AG04450 (cell line): ENCODE measurements around the gene RAB43. TPM values are rescaled to one million over a fixed set of nuclear protein-coding genes. Genes with fewer than 3 reads are reported as not detected.

Source experiments
- CTCF ChIA-PET: fragments of 300-600, 350-600 bp; formaldehyde crosslinking; extraction: SDS; loops from one replicate; lab custom pipeline; 2022; ENCODE audit warnings: antibody characterized with exemption, inconsistent platforms; lab: Charles Lee
- POLR2A ChIA-PET: fragments of 350-600 bp; formaldehyde crosslinking; extraction: SDS; loops from one replicate; lab custom pipeline; 2021; ENCODE audit warnings: antibody characterized with exemption, inconsistent platforms; lab: Yijun Ruan, JAX
- DNase-seq: peaks from one replicate; pipeline ENCODE4 v3.0.0-alpha.2; 2011; ENCODE audit warnings: low read depth, low spot score
- H3K27ac ChIP-seq: one replicate; pipeline ENCODE4 v1.5.1; 2012; ENCODE audit warnings: low read depth, low read length, control low read depth
- H3K27me3 ChIP-seq: one replicate; pipeline ENCODE4 v1.6.0; 2012; ENCODE audit warnings: low read length; ENCODE audit not compliant: control insufficient read depth, insufficient read depth
- H3K4me3 ChIP-seq: 2 replicates; pipeline ENCODE4 v1.5.1; 2011; ENCODE audit warnings: mild to moderate bottlenecking, low read depth, low read length, control low read depth
- H3K9me3 ChIP-seq: 2 replicates; pipeline ENCODE4 v1.5.1; 2012; ENCODE audit warnings: low read length; ENCODE audit not compliant: control insufficient read depth, insufficient read depth
- polyA plus RNA-seq: library from polyadenylated mRNA; depleted of rRNA; stranded (reverse); fragments of >200 nt; gene quantifications from 2 replicates; pipeline ENCODE4 v1.2.3, GENCODE V29; 2011
- TF ChIP-seq, protein P1 (sequence below): IDR thresholded peaks from 2 replicates; pipeline ENCODE4 v1.5.1; 2011; ENCODE audit warnings: low read depth, low read length, control low read depth, inconsistent platforms

Gene RAB43
- polyA plus RNA-seq, 1 experiment, result 6.9 TPM

DNA sequence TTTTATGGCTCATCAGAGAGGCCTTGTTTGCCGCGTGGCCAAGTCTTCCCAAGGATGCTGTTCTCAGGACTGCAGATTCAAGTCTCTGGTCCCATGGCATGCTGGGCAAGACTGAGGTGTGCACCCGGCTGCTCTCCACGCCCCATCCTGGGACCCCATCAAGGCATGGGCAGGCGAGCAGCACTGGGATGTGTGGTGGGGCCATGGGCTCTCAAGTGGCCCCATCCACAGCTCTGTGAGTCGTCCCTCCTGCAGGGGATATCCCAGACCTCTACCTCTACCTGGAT is 74.1 kb downstream of the RAB43 start:
- ChIA-PET CTCF (no interaction called here), POLR2A (no interaction called here)
- TF ChIP-seq, protein P1, sequence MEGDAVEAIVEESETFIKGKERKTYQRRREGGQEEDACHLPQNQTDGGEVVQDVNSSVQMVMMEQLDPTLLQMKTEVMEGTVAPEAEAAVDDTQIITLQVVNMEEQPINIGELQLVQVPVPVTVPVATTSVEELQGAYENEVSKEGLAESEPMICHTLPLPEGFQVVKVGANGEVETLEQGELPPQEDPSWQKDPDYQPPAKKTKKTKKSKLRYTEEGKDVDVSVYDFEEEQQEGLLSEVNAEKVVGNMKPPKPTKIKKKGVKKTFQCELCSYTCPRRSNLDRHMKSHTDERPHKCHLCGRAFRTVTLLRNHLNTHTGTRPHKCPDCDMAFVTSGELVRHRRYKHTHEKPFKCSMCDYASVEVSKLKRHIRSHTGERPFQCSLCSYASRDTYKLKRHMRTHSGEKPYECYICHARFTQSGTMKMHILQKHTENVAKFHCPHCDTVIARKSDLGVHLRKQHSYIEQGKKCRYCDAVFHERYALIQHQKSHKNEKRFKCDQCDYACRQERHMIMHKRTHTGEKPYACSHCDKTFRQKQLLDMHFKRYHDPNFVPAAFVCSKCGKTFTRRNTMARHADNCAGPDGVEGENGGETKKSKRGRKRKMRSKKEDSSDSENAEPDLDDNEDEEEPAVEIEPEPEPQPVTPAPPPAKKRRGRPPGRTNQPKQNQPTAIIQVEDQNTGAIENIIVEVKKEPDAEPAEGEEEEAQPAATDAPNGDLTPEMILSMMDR, result no peak
- H3K9me3 ChIP-seq, result peaks cover 29% of the 10 kb centered on the region
- H3K27ac ChIP-seq, result no peak overlapping the region
- DNase-seq, result no peak
- H3K4me3 ChIP-seq, result no peak overlapping the region
- H3K27me3 ChIP-seq, result peaks cover 33% of the 10 kb centered on the region

DNA sequence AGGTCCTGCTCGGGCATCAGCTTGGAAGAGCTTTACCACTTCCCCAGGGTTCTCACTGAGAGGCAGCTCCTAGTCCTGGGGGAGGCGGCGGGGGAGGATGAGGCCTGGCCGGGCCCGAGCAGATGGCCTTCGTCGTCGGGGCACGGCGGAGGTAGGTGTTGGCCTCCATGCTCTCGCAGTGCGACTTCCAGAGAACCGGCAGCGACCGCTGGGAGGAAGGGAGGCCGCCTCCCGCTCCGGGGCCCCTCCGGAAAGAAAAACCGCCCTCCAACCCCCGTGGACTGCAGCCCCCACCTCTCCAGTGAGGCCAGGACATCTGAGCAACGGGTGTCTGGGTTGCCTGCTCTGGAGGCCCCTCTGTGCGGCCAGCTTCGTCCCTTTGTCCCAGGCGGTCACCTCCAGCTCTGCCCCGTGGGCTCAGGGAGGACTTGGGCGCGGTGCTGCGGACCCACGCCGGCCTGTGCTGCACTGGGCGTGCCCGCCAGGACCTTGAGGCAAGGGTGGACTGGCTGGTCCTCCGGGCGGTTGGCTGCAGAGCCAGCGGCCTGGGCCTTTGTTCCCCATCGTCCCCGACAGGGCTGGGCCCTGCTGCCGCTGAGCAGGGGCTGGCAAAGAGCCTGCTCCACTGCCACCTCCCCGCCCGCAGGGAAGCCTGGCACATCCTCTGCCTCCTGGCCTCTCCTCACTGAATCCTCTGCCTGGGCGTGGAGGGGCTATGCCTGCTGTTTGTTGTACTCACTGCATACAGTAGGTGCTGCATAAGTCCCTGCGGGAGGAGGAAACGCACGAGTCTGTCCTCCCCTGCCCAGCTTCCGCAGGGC is 74.7 kb downstream of the RAB43 start:
- TF ChIP-seq, protein P1, result no peak
- Histone ChIP-seq H3K27me3 (peaks cover 38% of the 10 kb centered on the region), H3K9me3 (peaks cover 29% of the 10 kb centered on the region), H3K27ac (no peak overlapping the region), H3K4me3 (no peak overlapping the region)
- no peak for DNase-seq
- ChIA-PET CTCF (no interaction called here), POLR2A (no interaction called here)

- no peak overlapping the region for H3K4me3 ChIP-seq
- H3K27ac ChIP-seq, result no peak overlapping the region
- peaks cover 29% of the 10 kb centered on the region for H3K9me3 ChIP-seq
- TF ChIP-seq, protein P1, result no peak
- H3K27me3 ChIP-seq, result peaks cover 40% of the 10 kb centered on the region
- ChIA-PET CTCF (no interaction called here), POLR2A (no interaction called here)
- DNase-seq, result no peak
These were observed 75.4 kb downstream of the RAB43 start for GRCh38 chr3:129046037-129046731.

DNA sequence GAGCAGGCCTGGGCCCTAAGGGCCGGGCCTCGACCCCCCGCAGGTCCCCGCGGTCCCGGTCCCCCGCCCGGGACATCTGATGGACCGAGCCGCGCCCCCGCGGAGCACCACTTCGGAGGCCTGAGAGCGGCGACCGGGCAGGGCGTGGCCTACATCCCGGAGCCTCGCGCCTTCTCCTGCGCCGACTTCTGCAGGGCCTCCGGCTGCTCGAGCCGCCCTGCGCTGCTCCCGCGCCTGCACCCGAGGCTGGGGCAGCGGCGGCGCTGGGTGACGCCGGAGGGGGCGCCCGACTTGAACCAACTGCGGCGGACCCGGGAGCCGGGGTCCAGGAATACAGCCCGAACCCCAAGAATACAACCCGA is 75.9 kb downstream of the RAB43 start:
- TF ChIP-seq, protein P1, result no peak
- Histone ChIP-seq H3K9me3 (peaks cover 32% of the 10 kb centered on the region), H3K4me3 (no peak overlapping the region), H3K27ac (no peak overlapping the region), H3K27me3 (peaks cover 43% of the 10 kb centered on the region)
- ChIA-PET CTCF (no interaction called here), POLR2A (no interaction called here)
- DNase-seq, result no peak

GRCh38 chr3:129040579-129041300 is 80.9 kb downstream of the RAB43 start:
- no peak for DNase-seq
- H3K27me3 ChIP-seq, result peaks cover 46% of the 10 kb centered on the region
- ChIA-PET POLR2A (no interaction called here), CTCF (interaction anchor here (0.7 to 4.4 kb wide), 3 partner anchors 13 to 432 kb away, joined by 3 to 23 read pairs (median 3); no protein-coding TSS in a partner anchor)
- H3K9me3 ChIP-seq, result peaks cover 11% of the 10 kb centered on the region
- no peak overlapping the region for H3K4me3 ChIP-seq
- TF ChIP-seq, protein P1, result no peak
- no peak overlapping the region for H3K27ac ChIP-seq
